SK-N-SH treated with all-trans-retinoic acid at 6 μM for 48 hours (cell line): ENCODE measurements around the gene C12orf57.

Experiments used
- ARNTL ChIP-seq: fragments of 450-650 bp; formaldehyde crosslinking; IDR thresholded peaks from 2 replicates; pipeline ENCODE4 v1.5.0; 2020; ENCODE audit warnings: low read depth, mild to moderate bottlenecking, moderate library complexity, borderline replicate concordance
- BACH2 ChIP-seq: fragments of 250-450 bp; sonication (Bioruptor Pico); IDR thresholded peaks from 2 replicates; pipeline ENCODE4 v1.9.0; 2021; ENCODE audit warnings: mild to moderate bottlenecking, borderline replicate concordance
- CREB5 ChIP-seq: fragments of 250-450 bp; sonication (Bioruptor Pico); IDR thresholded peaks from 2 replicates; pipeline ENCODE4 v1.5.1; 2020; ENCODE audit warnings: low read depth, mild to moderate bottlenecking, moderate library complexity
- GLIS3 ChIP-seq: fragments of 250-450 bp; sonication (Bioruptor Pico); IDR thresholded peaks from 2 replicates; pipeline ENCODE4 v1.5.0; 2020; ENCODE audit warnings: mild to moderate bottlenecking, moderate library complexity
- ZNF8 ChIP-seq: fragments of 450-650 bp; formaldehyde crosslinking; IDR thresholded peaks from 2 replicates; pipeline ENCODE4 v1.5.0; 2020; ENCODE audit warnings: mild to moderate bottlenecking, moderate library complexity
- TF ChIP-seq, protein P1 (sequence below): fragments of 250-450 bp; sonication (Bioruptor Pico); IDR thresholded peaks from 2 replicates; pipeline ENCODE4 v1.8.0; 2020; ENCODE audit warnings: mild to moderate bottlenecking, moderate library complexity, borderline replicate concordance

- TF ChIP-seq, protein P1, sequence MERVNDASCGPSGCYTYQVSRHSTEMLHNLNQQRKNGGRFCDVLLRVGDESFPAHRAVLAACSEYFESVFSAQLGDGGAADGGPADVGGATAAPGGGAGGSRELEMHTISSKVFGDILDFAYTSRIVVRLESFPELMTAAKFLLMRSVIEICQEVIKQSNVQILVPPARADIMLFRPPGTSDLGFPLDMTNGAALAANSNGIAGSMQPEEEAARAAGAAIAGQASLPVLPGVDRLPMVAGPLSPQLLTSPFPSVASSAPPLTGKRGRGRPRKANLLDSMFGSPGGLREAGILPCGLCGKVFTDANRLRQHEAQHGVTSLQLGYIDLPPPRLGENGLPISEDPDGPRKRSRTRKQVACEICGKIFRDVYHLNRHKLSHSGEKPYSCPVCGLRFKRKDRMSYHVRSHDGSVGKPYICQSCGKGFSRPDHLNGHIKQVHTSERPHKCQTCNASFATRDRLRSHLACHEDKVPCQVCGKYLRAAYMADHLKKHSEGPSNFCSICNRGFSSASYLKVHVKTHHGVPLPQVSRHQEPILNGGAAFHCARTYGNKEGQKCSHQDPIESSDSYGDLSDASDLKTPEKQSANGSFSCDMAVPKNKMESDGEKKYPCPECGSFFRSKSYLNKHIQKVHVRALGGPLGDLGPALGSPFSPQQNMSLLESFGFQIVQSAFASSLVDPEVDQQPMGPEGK (CRISPR knock-in tag): no peak
- TF ChIP-seq ARNTL (CRISPR knock-in tag): no peak
- no peak for TF ChIP-seq BACH2
- no peak for TF ChIP-seq ZNF8 (CRISPR knock-in tag)
- no peak for TF ChIP-seq GLIS3 (CRISPR knock-in tag)
- no peak for TF ChIP-seq CREB5 (CRISPR knock-in tag)
These were observed 9.1 kb downstream of the C12orf57 start for GRCh38 chr12:6952863-6953441.
